Ureter (tissue), 1 donor: ENCODE data around the gene TNIK. TPM values are rescaled to one million over a fixed set of nuclear protein-coding genes. Genes with fewer than 3 reads are reported as not detected.

Experiments
- DNase-seq: peaks from one replicate; pipeline ENCODE4 v3.0.0-alpha.2; 2020; ENCODE audit warnings: low spot score
- total RNA-seq: library from RNA; stranded (reverse); gene quantifications from one replicate; pipeline ENCODE4 v1.2.4, GENCODE V29; 2023
- donor health status: DM: yes; HTN: yes; CAD: no.

The TNIK gene
- total RNA-seq: 17.1 TPM

DNA sequence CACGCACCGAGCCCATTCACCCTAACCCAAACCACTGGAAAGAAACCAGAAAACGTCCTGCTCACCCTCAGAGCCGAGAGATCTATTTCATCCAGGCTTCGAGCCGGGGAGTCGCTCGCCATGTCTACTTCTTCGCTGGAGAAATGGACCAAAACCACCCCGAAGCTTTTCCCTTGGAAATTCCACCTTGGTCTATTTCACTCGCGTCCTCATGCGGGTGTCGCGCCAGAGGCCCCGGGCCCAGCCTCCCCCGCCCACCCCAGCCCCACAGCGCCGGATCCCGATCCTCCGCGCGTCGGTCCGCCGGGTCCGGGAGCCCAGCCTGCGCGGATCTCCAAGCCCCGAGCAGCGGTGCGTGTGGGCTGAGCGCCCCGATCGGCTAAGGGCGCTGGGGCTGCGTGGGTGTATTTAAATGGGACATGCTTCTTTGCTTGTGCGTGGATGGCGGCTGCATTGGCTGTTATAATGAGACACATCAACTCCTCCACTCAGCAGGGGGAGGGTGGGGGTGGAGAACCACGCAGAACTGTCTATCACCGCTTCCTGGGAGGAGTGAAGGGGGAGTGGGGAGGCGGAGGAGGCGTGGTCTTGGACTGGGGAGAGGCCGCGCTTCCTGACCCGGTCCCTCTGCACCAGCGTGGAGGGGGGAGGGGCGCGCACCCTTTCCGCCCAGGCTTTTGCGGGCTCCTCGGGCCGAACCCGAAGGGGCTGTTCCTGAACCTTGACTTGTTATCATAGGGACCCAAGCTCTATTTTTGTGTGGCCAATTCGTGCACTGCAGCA lies at the start of gene TNIK:
TSS of gene TNIK (minus strand) at position 464 of the 783 bp plus-strand sequence. CDS start at position 122, 342 bp downstream.
- peak; percentile 93 for DNase-seq

GRCh38 chr3:171508676-171509075 lies 48.5 kb upstream of the TNIK start:
- DNase-seq: no peak

DNA sequence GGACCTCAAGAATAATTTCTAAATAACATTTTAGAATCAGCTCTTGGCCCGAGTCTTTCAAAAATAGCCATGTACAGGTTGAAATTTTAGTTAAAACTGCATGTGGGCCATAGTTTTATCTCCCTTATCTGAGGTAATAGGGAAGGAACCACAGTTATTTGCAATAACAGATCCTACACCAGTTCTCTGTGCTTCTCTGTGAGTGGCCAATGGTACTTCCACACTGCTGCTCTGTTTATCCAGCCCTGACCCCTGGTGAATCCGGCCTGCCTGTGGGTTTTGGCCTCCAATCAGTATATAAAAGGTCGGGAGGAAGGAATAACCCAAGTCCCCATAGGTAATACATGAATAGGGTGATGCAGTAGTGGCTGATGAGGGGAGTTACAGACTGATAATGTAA lies 48.0 kb upstream of the TNIK start:
- DNase-seq: no peak

DNA sequence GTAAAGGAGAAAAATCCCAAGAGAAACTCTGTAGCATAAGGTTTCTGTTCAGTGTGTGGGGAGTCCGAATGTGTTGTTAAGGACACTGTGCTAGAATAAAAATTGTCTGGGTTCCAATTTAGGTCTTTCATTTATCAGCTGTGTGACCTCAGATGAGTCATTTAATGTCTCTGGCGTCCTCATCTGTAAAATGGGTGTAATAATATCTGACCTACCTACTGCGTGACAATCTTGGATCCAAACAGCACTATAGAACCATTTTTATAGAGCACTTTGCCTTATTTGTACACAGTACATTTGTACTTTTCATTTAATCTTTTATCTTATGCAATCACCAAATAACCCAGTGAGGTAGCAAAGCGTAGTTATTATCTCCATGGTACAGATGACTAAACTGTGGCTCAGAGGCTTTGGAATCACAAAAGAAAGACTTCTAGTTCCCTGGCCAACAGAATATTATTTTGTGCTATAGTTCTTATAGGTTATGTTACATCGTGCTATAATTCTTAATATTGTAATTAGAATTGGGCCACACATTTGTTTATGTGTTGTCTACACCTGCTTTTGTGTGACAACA lies 46.6 kb upstream of the TNIK start:
- no peak for DNase-seq

- DNase-seq: no peak
Measured at GRCh38 chr3:171505822-171506333, 45.7 kb upstream of the TNIK start.

- DNase-seq: no peak
Measured at GRCh38 chr3:171504376-171504775, 44.2 kb upstream of the TNIK start.

- no peak for DNase-seq
Measured at GRCh38 chr3:171503817-171504216, 43.6 kb upstream of the TNIK start.

DNA sequence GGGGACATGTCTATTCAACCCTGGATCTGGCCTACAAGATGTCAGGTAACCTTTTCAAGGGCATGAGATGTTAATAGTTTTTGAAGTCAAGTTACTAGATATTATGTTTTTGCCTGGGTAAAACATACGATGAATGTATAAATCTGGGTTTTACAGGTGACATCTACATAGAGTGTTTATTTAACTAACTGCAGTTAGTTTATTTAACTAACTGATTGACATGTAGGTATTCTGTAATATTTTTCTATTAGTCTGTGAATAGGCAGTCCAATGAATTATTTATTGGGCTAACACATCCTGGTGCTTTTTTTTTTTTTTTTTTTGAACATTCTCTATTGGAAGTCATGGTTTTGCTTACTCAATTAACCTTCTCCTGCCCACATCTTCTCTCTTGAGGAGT lies 38.7 kb upstream of the TNIK start:
- no peak for DNase-seq

- DNase-seq: no peak
Measured at GRCh38 chr3:171497468-171497867, 37.3 kb upstream of the TNIK start.

DNA sequence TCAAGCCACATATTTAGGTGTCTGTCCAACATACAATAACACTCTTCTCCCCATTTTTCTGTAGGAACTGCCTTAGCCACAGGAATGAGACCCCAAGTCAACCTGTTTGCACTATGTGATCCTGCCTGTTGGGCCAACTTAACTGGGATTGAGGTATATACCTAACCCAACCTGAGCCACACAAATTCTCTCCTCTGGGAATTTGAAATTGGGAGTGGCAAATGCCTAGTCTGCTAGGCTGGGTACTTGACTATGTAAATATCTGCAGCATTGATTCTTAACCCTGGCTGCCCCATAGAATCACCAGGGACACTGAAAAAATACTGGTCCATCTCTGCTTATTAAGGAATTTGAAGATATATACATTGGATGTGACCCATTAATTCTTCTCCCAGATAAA lies 35.2 kb upstream of the TNIK start:
- DNase-seq: no peak

DNA sequence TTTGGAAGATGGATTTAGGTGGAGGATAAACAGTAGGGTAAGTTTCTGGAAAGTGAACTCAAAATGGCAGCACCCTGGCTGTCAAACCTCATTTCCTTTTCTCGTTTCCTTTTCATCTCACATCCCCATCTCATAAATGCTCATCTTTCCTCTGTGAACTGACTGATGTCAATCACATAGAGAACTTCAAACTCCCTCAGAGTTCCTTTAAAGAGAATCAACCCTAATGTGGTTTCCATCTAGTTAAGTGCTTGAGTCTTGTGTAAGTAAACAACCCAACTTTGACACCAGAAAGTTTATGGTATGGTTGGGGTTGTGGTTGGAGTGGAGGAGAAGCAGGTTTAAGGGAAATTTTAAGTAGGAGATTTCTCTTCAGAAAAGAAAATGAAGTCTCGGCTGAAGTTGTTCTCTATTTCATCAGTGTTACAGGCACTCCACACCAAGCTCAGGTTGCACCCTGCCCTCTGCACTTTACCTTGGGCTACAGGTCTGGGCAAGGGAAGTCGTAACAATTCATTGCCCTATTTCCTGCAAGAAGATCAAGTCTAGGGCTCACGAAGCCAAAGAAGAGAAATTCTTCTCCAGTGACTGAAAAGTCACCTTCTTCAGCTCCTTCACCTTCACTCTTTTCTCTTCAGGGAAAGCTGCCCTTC lies 34.4 kb upstream of the TNIK start:
- DNase-seq: no peak

DNA sequence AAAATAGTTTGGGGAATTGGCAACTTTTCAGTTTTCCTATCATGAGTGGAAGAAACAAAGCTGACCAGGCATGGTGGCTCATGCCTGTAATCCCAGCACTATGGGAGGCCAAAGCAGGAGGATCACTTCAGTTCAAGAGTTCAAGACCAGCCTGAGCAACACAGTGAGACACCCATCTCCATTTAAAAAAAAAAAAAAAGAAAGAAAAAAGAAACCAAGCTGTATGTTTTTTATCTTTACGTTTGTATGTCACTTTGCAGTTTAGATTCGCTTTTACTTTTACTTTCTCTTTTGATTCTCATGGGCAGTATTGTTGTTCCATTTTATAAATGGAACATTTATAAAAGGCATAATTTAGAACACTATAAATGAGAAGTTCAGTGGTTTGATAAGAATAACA lies 31.2 kb upstream of the TNIK start:
- no peak for DNase-seq

DNA sequence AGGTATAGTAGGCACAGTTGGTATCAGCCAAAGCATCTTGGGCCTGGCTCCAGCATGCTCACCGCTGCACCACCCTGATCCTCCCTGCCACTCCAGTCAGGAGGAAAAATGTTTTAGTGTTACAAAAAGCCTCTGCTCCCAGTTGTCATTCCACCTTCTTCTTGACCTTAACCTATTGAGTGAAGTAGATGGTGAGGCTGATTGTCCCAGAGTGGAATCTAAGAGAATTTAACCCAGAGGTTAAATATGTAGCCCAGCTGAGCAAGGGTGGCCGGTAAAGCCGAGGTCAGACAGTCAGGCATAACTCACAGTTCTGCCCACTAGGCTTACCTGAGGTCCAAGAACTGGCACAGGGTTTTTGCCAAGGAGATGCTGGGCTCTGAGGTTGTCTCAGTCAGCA lies 30.7 kb upstream of the TNIK start:
- no peak for DNase-seq

GRCh38 chr3:171489348-171489747 lies 29.1 kb upstream of the TNIK start:
- DNase-seq: no peak

DNA sequence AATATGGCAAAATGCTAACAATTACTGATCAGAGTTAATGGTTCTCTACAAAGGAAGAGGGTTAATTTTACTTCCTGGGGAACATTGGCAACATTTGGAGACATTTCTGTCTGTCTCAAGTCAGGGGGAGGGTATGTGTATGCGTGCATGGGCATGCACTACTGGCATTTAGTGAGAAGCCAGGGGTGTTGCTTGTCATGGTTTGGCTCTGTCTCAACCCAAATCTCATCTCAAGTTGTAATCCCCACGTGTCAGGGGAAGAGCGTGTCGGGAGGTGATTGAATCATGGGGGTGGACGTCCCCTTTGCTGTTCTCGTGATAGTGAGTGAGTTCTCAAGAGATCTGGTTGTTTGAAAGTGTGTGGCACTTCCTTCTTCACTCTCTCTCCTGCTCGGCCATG lies 28.3 kb upstream of the TNIK start:
- DNase-seq: no peak

- no peak for DNase-seq
Measured at GRCh38 chr3:171487382-171487781, 27.2 kb upstream of the TNIK start.

- DNase-seq: no peak
Measured at GRCh38 chr3:171485338-171485737, 25.1 kb upstream of the TNIK start.

DNA sequence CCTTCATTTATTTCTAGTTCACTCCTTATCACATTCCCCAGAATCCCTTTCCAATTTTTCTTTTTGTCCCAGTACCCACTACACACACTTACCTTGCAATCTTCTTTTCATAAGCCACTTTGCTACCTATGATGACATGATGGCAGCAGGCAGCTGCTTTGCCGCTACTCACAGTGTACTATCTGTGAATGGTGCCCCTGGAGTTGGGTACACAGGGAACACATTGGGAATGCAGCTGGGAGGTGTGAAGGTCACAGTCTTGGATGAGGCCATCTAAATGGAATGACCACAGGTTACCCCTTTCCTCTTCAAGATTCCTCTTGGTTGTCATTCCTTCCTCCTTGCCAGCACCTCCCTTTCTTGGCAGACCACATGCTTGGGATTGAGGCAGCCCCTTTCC lies 20.8 kb upstream of the TNIK start:
- no peak for DNase-seq

GRCh38 chr3:171480526-171480925 lies 20.3 kb upstream of the TNIK start:
- DNase-seq: no peak

GRCh38 chr3:171476532-171477102 lies 16.4 kb upstream of the TNIK start:
- DNase-seq: no peak

- no peak for DNase-seq
Measured at GRCh38 chr3:171472552-171472951, 12.3 kb upstream of the TNIK start.

GRCh38 chr3:171470714-171471227 lies 10.6 kb upstream of the TNIK start:
- DNase-seq: no peak
